Stimulated activated CD4-positive, alpha-beta T cell treated with anti-CD3 and anti-CD28 coated beads, Interleukin-1b, Interleukin-23, amount 100 ng/mL, for 4 hours (primary cell): ENCODE measurements around the gene RTN4RL1.
"Not testable (repeated sequence)": the region's sequence is repeated elsewhere in the genome, so short reads cannot be mapped to it uniquely, and the experiment has no call there.

Experiments used
- DNase-seq, 2 donors: peaks; one replicate each; pipeline ENCODE4 v3.0.0-alpha.2; 2020; ENCODE audit warnings: low read depth in 2 of 2

The RTN4RL1 gene

DNA sequence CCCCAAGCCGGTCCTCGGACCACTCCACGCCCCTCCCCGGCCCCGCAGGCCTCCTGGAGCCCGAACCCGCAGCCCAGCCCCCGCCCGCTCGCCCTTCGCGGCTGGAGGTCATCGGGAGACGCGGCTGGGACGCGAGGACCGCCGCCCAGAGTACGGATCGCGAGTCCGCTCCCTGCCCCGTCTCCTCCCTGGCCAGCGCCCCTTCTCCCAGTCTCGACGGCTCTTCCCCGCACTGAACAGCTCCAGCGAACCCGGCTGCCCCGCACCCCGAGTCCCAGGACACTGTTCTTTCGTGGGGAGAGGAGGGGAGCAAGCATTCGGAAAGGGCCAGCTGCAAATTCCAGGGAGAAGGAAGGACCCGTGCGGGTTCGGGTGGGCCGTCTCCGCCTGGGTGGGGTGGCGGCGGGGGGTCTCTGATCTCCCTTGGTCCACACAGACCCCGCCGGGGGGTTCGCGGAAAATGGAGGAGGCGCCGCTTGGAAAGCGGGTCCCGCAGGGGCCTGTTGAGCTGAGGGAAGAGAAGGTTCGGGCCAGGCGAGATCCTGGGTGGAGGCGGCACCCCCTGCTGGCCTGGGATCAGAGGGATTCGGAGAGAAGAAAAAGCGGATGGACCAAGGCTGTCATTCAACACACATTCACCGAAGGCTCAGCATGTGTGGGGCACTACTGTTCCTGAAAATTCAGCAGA, 632 bp upstream of the RTN4RL1 start:
- DNase-seq: peak in 1 of 2 donors; percentile 19

DNA sequence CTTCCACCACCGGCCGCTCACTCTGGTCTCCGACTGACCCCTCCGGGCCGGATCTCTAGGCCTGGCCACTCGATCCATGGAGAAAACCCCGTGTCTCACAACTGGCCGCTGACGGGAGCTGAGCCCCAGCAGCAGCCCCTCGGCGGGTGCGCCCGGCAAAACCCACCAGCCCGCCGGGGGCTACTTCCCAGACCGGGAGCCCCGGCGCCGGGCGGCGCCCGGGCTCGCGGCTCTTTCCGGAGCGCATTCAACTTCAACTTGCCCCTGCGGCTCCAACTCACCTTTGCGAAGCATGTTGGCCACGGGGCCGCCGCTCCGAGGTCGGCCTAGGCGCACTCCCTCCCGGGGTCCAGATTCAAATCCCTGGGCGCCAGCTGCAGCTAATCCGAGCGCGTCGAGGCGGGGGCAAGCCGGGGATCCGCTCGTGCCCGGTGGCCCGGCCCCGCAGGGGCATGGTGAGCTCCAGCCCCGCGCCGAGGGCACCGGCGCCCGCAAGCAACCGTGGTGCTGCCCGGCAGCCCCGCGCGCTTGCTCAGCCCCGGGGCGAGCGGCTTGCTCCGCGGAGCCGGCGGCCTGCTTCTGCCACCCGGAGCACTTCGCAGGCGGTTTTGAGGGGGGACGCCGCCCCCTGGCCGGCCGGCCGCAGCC, 438 bp downstream of the RTN4RL1 start:
- DNase-seq: peak in 1 of 2 donors; percentile 11

DNA sequence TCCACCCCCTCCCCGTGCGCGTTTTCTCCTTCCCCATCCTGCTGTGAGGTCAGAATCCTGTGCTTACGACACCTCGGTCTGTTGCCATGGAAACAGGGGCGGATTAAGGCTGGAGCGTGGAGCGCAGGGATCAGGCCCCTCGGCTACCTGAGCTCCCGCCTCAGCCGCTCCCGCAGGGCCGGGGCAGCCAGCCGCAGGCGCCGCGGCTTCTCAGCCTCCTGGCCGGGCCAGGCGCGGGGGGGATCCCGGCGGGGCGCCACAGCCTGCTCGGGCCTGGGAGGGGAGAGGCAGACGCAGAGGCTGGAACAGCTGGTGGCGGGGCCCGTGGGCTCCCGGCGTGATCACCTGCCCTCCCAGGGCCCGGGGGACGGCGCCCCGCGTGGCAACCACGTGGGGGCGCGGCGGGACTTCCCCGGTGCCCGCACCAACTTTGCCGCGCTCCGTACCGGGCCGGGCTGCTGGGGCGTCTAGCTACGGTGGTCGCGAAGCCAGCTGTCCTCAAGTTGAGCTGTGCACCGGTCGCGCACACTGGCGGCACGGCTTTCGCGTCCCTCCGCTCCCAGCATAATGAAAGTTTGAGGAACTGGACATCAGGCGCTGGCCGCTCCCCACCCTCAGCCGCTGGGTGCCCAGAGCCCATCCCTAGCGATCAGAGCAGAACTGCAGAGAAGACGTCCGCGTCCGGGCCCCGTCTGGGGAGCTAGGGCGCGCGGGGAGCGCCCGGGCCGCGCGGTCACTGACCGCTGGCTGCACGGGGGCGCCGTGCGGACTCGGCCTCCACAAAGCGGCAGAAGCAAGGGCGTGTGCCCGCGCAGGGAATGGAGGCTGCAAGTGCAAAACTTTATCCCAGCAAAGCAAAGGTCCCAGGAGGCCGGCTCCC, 1.2 kb downstream of the RTN4RL1 start:
- peak in 1 of 2 donors; percentile 27 for DNase-seq

DNA sequence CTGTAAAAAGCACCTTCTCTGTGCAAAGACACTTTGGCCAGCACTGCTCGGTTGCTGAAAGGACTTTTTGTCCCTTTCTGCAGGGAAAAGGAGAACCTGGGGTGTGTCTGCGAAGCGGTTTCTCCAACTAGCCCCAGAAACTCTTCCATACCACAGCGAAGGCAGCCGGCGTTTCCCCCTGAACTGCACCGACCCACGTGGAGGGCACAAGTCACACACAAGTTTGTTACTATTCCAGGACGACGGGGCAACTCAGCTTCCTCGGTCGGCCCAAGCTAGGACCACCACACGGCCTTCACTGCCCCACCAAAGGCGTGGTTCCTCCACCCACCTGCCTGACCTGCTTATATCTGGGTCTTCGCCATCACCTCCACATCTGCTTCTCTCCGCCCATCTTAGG, 1.9 kb downstream of the RTN4RL1 start:
- no peak for DNase-seq

DNA sequence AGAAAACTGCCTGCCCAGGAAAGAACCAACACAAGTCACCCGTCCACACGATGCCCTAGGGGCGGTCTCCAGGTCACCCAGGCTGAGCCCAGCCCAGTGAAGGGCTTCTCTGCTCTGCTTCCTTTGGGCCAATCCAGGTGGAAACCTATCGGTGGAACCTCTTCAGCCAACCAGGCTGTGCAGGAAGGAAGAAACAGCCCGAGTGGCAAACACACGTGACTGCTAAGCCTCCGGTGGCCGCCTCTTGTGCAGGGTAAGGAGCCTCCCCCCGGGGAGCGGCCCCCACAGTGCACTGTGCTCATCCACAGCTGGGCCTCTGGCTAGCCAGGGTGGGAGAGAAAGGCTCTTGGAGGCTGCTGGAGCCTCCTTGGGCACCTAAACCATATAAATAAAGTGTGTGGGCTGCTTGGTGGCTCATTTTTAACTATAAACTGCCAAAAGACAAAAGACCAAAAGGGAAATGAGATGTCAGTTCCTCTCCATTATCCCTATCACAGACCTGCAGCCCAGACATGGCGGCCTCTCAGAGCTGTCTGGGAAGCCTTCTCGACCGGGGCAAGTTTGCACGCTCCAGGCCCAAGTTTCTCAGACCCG, 2.4 kb downstream of the RTN4RL1 start:
- DNase-seq: no peak

DNA sequence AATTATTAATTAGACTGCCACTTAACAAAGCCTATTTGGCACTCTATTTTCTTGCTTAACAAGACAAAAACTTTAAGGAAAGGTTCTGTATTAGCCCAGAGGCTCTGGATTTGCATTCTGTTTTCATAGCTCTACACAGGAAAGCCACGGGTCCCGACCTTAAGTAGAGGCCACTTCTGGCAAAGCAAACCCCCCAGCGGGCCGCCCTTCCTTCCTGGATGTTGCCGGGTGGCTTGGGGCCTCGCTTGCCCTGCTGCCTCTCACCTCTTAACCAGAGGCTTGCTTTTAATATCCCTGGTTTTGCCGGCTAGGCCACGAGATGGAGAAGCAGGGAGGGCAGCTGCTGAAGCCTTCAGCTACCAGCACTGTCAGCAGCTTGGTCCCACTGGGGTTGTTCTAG, 4.4 kb downstream of the RTN4RL1 start:
- no peak for DNase-seq

DNA sequence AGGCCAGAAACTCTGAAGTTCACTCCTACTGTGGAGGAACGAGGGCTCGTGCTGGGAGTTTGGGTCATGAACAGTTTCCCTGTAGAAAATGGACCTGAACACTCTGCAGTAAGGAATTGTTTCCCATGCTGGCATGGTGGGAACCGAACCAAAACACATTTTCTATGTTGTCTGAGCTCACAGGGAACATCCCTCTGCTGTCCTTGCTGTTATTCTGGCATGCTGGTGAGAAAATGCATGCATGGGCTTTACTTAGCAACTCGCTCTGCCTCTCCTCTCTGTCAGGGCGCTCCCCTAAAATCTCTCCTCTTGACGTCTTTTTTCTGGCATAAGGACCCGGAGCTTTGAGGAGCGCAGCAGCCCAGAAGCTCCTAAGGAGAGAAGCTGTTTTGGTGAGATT, 5.4 kb downstream of the RTN4RL1 start:
- no peak for DNase-seq

DNA sequence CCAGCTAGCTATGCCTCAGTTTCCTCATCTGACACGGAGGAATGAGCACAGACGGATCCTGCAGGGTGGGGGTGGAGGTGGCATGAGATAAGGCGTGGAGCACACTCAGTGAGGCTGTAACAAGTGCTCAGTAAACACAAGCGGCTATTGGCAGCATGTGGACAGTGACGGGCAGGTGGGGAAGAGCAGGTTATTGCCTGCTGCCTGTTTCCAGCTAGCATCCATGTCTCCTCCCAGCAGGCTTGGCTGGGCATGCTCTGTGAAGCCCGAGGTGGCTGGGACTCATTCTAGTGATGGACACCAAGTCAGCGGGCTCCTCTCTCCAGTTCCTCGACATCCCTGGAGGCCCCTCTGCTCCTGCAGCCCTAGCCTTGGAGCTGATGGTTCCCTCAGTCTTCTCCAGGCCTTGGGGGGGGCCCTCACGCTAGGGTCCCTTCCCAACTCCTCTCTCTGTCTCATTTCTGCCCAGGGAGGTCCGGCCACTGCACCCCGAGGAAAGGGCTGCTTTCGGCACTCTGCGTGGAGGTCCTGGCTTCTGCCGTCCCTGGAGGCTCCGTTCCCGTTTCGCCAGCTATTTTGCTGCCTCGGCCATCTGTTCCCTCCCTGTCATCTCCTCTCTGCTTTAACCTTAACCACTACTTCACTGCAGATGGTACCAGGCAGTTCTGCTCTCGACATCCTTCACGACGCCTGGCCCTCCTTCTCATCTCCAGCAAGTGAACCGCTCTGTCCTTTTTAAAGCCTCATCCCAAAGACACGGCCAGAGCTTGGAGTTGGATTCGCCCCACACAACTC, 6.2 kb downstream of the RTN4RL1 start:
- no peak for DNase-seq

DNA sequence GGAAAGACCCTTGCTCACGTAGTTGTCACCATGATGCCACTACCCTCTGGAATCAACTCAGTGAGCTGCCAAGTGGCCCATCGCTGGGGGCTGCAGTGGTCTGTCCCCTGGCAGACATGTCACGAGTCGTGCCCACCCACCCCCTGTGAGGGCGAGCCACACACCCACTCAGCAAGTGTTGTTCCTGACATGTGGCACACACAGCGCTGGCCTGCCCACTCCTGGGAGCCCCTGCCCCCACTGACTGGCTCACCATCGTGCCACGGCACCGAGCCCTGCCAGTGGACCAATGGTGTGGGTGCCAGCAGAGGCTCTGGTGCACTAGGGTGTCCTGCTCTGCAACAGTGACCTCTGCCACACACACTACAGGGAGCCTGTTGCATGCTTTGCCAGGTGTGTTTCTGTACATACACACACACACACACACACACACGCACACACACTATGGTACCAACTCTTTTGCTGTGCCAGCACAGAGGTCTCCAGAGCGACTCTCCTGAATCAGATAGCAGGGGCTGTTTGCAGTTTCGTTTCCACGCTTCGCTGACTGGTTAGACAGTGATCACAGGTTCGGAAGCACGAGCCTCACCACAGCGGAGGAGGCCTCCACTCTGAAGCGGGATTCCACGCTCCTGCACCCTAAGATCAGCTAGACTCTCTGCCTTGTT, 7.7 kb downstream of the RTN4RL1 start:
- no peak for DNase-seq

DNA sequence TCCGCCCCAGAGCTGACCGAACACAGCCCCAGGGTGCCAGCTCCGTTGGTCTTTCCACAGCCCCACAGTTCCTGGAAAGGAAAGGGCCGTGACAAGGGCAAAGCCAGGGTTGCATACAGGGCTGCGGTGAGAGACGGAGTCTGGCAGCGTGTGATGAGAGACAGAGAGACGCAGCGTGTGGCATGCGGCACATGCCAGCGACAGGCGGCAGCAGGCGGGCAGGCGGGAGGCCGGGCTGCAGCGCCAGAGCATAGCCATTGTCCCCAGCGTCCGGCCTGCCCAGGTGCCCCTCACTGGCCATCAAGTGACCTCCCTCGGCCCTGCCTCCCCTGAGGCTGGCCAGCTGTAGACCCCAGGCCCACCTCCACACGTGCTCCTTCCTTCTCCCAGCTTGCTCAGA, 8.6 kb downstream of the RTN4RL1 start:
- no peak for DNase-seq

DNA sequence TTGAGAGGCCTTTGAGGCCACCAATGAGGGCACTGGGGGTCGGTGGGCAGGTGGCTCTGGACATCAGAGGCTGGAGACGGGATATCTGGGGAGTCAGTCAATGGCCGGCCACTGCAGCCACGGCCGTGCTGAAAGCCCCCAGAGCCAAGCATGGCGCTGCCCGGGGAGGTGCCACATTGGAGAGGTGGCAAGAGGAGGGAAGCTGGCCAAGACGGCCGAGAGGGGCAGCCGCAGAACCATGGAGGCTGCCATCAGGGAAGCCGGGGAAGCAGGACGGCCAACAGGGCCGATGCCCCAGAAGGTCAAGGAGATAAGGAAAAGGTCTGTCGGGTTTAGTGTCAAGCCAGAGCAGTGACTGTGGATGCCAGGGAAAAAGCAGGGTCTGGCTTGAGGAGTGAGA, 9.8 kb downstream of the RTN4RL1 start:
- DNase-seq: no peak

DNA sequence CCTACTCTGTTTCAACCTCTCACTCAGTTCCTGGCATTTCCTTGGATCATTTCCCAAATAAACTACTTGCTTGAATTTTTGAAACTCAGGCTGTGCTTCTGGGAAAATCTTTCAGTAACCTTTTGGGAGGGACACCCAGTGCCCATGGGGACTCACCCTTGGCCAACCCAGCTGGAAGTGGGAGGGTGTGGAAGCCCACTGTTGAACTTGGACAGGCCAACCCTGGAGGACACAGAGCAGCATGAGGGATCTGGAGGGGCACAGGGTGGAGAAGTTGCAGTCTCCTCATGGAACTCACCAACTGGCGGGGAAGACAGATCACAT, 11.2 kb downstream of the RTN4RL1 start:
- DNase-seq: no peak

DNA sequence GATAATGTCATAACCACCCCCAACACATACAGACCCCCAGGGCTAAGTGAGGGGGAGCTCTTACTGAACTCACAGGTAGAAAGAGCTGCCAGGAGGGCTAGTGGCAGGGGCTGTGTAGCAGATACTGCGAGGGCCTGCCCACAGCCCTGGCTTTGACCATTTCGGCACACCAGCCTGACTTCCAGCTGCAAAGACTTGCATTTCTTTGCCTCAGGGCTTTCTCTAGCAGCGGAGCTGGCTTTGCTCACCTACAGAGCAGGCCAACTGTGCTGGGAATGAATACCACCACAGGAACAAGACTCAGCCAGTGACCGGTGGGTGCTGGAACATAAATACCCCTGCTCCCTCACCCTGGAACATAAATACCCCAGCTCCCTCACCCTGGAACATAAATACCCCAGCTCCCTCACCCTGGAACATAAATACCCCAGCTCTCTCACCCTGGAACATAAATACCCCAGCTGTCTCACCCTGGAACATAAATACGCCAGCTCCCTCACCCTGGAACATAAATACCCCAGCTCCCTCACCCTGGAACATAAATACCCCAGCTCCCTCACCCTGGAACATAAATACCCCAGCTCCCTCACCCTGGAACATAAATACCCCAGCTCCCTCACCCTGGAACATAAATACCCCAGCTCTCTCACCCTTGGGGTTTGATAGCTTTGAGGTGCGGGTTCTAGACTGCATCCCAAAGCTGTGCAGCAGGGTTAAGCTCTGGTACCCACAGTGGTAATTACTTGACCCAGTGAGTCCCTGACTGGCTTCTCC, 11.7 kb downstream of the RTN4RL1 start:
- DNase-seq: not testable (repeated sequence)

DNA sequence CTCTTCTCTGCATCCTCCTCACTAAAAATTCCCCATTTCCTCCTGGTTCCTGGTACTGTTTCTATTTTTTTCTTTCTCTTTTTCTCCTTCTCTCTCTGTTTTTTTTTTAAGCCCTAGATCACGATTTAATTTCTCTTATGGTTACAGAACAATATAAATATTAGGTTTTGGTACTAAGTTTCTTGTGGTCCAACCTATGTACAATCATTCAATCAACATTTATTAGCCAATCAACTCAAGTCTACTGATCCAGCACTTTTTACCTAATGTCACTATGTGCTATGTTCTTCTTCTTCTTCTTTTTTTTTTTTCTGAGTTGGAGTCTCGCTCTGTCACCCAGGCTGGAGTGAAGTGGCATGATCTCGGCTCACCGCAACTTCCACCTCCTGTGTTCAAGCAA, 12.6 kb downstream of the RTN4RL1 start:
- DNase-seq: no peak

DNA sequence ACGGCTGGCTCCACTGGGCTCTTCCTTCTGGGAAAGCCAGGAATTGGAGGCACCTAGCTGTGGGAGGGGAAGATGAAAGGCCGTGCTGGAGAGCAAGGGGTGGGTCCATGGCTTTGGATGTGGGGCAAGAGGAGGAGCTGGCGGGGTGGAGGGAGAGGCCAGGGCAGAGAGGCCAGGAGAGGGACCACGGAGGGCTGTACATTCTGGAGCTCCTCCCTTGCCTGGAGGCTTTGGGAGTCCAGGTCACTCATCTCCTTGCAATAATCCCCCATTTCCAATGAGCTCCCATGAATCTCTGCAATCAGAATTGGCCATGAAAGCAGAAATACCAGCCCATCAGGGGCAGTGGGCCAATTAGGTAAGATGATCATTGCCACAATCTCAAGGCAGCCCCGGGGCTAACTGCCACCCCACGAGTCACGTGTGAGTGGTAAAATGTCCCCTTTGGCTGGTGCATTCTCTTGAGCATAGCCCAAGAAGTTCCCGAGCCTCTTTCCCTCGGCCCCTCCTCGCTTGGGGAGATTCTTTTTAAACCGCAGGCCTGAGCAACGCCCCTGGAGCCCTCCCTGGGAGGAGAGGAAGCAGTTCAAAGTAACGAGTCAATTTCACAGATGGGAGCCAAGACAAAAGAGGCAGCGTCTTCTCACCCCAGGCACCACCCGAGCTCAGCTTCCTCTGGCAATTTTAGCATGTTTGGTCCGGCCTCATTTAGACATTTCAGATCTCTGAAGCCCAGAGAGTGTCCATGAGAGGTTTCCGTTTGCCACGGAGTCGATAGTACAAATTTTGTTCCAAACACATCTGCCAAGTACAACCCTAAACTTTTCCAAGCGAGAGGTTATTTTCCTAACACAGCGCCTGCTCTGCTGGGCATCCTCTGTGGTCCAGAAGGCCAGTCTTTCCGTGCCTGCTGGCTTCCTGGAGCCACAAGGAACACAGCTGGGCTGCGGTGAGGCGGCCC, 13.4 kb downstream of the RTN4RL1 start:
- DNase-seq: no peak

DNA sequence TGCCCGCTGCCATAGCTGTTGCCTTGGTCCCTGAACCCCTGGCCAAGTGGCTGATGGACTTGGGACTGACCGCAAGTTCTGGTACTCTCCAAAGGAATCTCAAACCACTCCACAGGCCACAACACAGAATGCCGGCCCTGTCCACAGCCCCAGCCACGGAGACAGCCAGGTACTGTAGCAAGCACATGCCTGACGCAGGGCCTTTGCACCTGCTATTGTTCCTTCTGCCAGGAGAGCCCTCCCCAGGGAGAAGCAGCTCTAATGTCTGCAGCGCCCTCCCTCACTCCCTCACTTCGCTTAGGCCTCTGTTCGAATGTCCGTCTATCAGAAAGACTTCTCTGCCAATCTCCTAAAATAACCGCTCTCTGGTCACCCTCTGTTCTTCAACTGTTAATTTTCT, 15.4 kb downstream of the RTN4RL1 start:
- no peak for DNase-seq

DNA sequence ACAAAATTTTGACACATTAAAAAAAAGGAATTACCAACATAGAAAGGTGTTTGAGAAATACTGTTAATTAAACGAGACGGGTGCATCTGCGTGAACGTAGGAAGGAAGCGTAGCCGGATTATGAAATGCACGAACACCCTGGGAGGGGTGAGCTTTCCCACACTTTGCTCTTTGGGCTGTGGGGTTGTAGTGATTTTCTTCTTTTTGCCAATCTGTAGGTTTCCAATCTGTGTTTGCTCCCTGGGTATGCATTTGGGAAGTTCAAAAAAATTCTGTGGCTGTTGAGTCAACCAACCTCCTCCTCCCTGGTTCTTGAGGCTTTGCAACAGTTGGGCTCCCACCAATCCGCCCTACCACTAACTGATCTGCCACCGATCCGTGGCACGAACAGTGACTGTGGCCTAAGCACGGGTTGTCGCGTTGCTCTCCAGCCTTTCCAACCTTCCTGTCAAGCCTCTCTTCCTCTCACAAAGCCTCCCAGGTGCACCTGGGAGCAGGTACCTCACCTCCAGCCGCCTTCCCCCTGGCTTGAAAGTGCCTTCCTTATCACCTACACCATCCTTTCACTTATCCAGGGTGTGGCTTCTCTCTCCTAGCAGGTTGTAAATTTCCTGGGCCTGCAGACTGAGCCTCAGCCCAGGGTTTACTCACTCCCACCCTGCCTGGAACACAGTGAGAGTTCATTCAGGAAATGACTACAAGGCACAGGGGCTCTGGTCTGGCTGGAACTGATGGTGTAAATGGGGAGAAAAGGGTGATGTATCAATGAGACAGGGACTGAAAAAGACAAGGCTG, 16.6 kb downstream of the RTN4RL1 start:
- DNase-seq: no peak

DNA sequence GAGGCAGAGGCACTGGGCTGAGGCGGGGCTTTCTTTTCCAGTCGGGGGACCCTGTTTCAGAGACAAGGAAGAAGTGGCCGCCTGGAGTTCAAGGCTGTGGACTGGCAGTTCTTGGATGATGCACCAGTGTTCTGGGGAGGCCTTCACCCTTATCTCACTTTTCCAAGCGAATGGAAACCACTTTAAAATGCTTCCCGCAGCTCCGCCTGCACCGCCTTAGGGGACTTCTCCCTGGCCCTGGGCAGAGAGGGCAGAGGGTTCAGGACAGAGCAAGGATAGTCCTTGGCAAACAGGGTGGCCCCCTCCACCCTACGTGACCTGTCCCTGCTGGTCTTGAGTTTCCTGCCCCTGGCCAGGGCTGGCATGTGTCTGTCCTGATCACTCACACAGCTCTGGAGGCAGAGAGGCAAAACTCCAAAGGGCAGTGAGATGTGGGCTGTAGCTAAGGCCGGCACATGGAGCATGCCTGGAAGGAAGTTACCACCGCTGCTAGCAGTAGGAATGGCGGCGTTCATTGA, 20.6 kb downstream of the RTN4RL1 start:
- no peak for DNase-seq
